ENCODE measurements around the gene PARD3B. TPM values are rescaled to one million over a fixed set of nuclear protein-coding genes. Genes with fewer than 3 reads are reported as not detected.

Gene PARD3B
- total and polyA plus RNA-seq, 2 of the 13 experiments (the other 11 are each of a cell fraction or from before 2014, with no cell fraction given), result 0.71 to 2.3 TPM

GRCh38 chr2:205370726-205371125 lies 825.5 kb downstream of the PARD3B start:
- in situ Hi-C loops (cut with HindIII; ENCODE audit: extremely low pct_ligation_motif_present, low pct_unique_long_range_greater_than_20kb), result no loop called here

GRCh38 chr2:205372141-205372540 lies 826.9 kb downstream of the PARD3B start:
- H3K36me3 ChIP-seq (replicated peaks in 1 of 2; ENCODE audit: control insufficient read depth in 1 of 2, insufficient read depth in 2 of 2, low read length in 2 of 2), result no peaks in the 10 kb centered on the region
- H3K27me3 ChIP-seq (ENCODE audit: control insufficient read depth in 1 of 2, insufficient read depth in 2 of 2, low read length in 2 of 2), result no peaks in the 10 kb centered on the region
- no peak overlapping the region for H3K4me3 ChIP-seq (replicated peaks in 1 of 3; ENCODE audit: insufficient read depth in 1 of 3, low read depth in 2 of 3, low read length in 3 of 3)
- ChIA-PET CTCF (ENCODE audit: low intra/inter-chr PET ratio, low total read pairs) (no interaction called here), POLR2A (no interaction called here)
- H3K9ac ChIP-seq (ENCODE audit: insufficient read depth, low read depth, low read length), result no peak overlapping the region
- H4K20me1 ChIP-seq (ENCODE audit: insufficient read depth, low read length), result no peaks in the 10 kb centered on the region
- BruUV-seq (replicated peaks), result no TSS peak
- H3K4me1 ChIP-seq (ENCODE audit: insufficient read depth, low read length), result no peaks in the 10 kb centered on the region
- no peak overlapping the region for H3K27ac ChIP-seq (ENCODE audit: extremely low read length, insufficient read depth, low read length)
- no peak overlapping the region for H3K4me2 ChIP-seq (ENCODE audit: low read depth, low read length)
- no peaks in the 10 kb centered on the region for H3K79me2 ChIP-seq (ENCODE audit: insufficient read depth, low read length)
- H3K9me3 ChIP-seq (ENCODE audit: low read length), result no peaks in the 10 kb centered on the region
- no peak for ATAC-seq
- DNase-seq (ENCODE audit: low spot score), result no peak
- no peak for FAIRE-seq
- H2AFZ ChIP-seq (ENCODE audit: low read length), result no peak overlapping the region
- TF ChIP-seq ZMYM2 (CRISPR knock-in tag; IDR thresholded peaks at IDR 0.05) (no peak), ZBTB4 (CRISPR knock-in tag; IDR thresholded peaks at IDR 0.05; ENCODE audit: borderline replicate concordance) (no peak), TAF1 (CRISPR knock-in tag; IDR thresholded peaks at IDR 0.05) (no peak), TBP (CRISPR knock-in tag; IDR thresholded peaks at IDR 0.05) (no peak), RBM22 (optimal IDR thresholded peaks at IDR 0.05; ENCODE audit: low read length) (no peak), ZNF660 (CRISPR knock-in tag; IDR thresholded peaks at IDR 0.05; ENCODE audit: borderline replicate concordance, low read depth) (no peak), U2AF1 (optimal IDR thresholded peaks at IDR 0.05; ENCODE audit: low read depth, low read length) (no peak), ZNF574 (CRISPR knock-in tag; IDR thresholded peaks at IDR 0.05) (no peak), NFYC (CRISPR knock-in tag; IDR thresholded peaks at IDR 0.05) (no peak)
- intact Hi-C loops (cut with micrococcal nuclease; ENCODE audit: unreplicated experiment) (no loop called here), in situ Hi-C loops (cut with HindIII; ENCODE audit: extremely low pct_ligation_motif_present, low pct_unique_long_range_greater_than_20kb) (no loop called here)

More at GRCh38 chr2:205370726-205371125, 825.5 kb downstream of the PARD3B start:
- DNase-seq (ENCODE audit: low spot score) (no peak), FAIRE-seq (no peak), ATAC-seq (no peak)
- WGBS (ENCODE audit: low lambda C conversion rate), result 67% methylated on average over 2 of the region's 2 CpGs
- no peaks in the 10 kb centered on the region for H3K9me3 ChIP-seq (ENCODE audit: low read length)
- H2AFZ ChIP-seq (ENCODE audit: low read length), result no peak overlapping the region
- no peaks in the 10 kb centered on the region for H4K20me1 ChIP-seq (ENCODE audit: insufficient read depth, low read length)
- H3K36me3 ChIP-seq (replicated peaks in 1 of 2; ENCODE audit: control insufficient read depth in 1 of 2, insufficient read depth in 2 of 2, low read length in 2 of 2), result no peaks in the 10 kb centered on the region
- intact Hi-C loops (cut with micrococcal nuclease; ENCODE audit: unreplicated experiment), result no loop called here
- ChIA-PET POLR2A (no interaction called here), CTCF (ENCODE audit: low intra/inter-chr PET ratio, low total read pairs) (no interaction called here)
- H3K4me3 ChIP-seq (replicated peaks in 1 of 3; ENCODE audit: insufficient read depth in 1 of 3, low read depth in 2 of 3, low read length in 3 of 3), result no peak overlapping the region
- H3K27me3 ChIP-seq (ENCODE audit: control insufficient read depth in 1 of 2, insufficient read depth in 2 of 2, low read length in 2 of 2), result no peaks in the 10 kb centered on the region
- no peak overlapping the region for H3K9ac ChIP-seq (ENCODE audit: insufficient read depth, low read depth, low read length)
- H3K79me2 ChIP-seq (ENCODE audit: insufficient read depth, low read length), result no peaks in the 10 kb centered on the region
- no peak overlapping the region for H3K4me2 ChIP-seq (ENCODE audit: low read depth, low read length)
- H3K4me1 ChIP-seq (ENCODE audit: insufficient read depth, low read length), result no peaks in the 10 kb centered on the region
- H3K27ac ChIP-seq (ENCODE audit: extremely low read length, insufficient read depth, low read length), result no peak overlapping the region
- TF ChIP-seq TBL1XR1 (IDR thresholded peaks at IDR 0.05; ENCODE audit: borderline replicate concordance, low read length, partially characterized antibody), result no peak
- TF ChIP-seq RCOR2 (CRISPR knock-in tag; IDR thresholded peaks at IDR 0.05), result no peak
- no peak for TF ChIP-seq ZNF44 (CRISPR knock-in tag; IDR thresholded peaks at IDR 0.05)
- no peak for TF ChIP-seq KDM6A (CRISPR knock-in tag; IDR thresholded peaks at IDR 0.05; ENCODE audit: low read depth)
- TF ChIP-seq ZNF7 (CRISPR knock-in tag; IDR thresholded peaks at IDR 0.05), result no peak
- TF ChIP-seq ZNF569 (CRISPR knock-in tag; IDR thresholded peaks at IDR 0.05; ENCODE audit: borderline replicate concordance), result no peak
- TF ChIP-seq RBAK (CRISPR knock-in tag; IDR thresholded peaks at IDR 0.05), result no peak
- no peak for TF ChIP-seq JARID2 (CRISPR knock-in tag; IDR thresholded peaks at IDR 0.05; ENCODE audit: insufficient replicate concordance)
- TF ChIP-seq ZNF24 (IDR thresholded peaks at IDR 0.05), result no peak
- BruUV-seq (replicated peaks), result no TSS peak

All from HepG2 (cell line).